Subcutaneous adipose tissue (tissue), 4 donors: ENCODE results near the gene NPDC1. TPM values are rescaled to one million over a fixed set of nuclear protein-coding genes. Genes with fewer than 3 reads are reported as not detected.

Experiments
- total RNA-seq, 4 donors: library from RNA; depleted of rRNA; stranded (reverse); fragments of >200 nt; gene quantifications; one replicate each; pipeline ENCODE4 v1.1.0, GENCODE V29; 2016
- TF ChIP-seq, protein P1 (sequence below): fragments of 450-650 bp; IDR thresholded peaks from one replicate; pipeline ENCODE4 v1.5.1; 2016; ENCODE audit warnings: low read depth, mild to moderate bottlenecking, control low read depth, antibody characterized with exemption, moderate library complexity

NPDC1 gene
- total RNA-seq, 4 donors from 2014 or later: 17.5 to 61.6 (median 29.8) TPM

DNA sequence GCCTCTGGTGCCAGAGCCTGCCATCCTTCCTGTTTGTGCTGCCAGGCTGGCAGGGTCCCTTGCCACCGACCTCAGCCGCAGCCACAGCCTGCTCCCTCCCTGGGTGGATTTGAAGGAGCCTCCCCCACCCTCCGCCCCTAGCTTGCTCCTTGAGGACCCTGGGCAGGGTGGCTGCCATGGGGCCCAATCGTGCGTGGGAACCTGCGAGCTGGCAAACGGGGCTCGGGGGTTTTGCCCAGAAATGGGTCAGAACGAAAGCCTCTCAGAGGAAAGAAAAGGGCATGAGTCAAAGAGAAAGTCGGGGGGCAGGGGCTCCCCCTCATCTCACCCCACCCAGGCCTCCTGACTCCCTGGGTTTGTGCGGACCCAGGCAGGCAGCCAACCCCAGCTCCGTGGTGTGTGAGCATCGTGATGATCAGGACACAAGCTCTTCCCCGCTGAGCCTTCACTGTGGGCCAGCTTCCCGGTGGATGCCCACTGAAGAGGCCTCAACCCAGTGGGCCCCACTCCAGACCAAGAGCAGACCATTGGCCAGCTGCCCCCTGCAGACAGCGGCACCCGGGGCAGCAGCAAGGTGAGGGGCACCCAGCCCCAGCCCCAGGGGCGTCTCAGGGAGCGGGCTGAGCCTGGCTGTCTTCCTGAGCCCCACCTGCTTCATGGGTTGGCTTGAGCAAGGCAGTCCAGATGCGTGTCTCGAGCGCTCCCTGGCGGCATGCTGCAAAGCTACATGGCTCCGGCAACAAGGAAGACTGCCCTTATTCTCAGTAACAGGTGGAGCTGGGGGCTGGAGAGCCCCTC is 11.1 kb downstream of the NPDC1 start:
- TF ChIP-seq, protein P1, sequence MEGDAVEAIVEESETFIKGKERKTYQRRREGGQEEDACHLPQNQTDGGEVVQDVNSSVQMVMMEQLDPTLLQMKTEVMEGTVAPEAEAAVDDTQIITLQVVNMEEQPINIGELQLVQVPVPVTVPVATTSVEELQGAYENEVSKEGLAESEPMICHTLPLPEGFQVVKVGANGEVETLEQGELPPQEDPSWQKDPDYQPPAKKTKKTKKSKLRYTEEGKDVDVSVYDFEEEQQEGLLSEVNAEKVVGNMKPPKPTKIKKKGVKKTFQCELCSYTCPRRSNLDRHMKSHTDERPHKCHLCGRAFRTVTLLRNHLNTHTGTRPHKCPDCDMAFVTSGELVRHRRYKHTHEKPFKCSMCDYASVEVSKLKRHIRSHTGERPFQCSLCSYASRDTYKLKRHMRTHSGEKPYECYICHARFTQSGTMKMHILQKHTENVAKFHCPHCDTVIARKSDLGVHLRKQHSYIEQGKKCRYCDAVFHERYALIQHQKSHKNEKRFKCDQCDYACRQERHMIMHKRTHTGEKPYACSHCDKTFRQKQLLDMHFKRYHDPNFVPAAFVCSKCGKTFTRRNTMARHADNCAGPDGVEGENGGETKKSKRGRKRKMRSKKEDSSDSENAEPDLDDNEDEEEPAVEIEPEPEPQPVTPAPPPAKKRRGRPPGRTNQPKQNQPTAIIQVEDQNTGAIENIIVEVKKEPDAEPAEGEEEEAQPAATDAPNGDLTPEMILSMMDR: no peak

DNA sequence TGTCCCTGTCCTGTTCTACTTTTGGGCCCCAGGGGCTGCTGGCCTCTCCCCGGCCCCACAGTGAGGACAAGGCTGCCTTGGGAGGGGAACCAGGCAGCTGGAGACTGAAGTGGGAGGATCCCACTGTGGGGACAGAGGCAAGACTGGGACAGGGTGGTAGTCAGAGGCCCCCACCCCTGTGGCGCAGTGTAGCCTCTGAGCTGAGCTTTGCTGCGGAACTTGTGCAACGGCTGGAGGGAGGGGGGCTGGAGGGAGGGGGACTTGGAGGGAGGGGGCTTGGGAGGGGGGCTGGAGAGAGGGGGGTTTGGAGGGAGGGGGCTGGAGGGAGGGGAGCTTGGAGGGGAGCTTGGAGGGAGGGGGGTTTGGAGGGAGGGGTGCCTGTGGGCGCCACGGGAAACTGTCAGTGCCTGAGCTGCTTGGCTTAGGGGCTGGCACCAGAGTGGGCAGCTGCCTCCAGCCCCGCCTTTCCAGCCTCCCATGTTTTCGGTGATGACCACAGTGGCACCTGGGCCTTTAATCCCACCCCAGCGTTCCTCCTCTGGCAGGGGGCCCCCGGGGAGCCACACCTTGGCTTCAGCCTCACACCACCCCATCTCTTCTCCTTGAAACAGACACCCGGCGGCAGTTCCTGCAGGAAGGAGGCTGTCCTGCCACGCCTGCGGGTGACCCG is 11.8 kb downstream of the NPDC1 start:
- TF ChIP-seq, protein P1: no peak

DNA sequence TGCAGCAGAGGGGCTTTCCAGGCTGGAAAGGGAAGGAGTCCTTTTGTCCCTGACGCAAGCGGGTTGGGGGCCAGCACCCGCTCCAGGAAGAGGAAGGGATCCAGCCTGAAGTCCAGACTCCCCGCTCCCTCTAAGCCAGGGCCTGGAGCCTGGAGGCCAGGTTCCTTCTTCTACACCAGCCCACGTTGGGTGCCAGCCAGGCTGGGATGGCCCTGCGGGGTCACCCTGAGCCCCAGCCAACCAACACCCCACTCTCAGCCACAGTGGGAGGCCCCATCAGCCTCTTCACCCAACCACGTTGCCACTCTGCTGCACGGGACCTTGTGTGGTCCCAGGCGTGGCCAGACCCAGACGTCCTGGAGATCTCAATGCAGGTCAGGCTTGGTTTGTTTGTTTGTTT is 13.1 kb downstream of the NPDC1 start:
- TF ChIP-seq, protein P1: no peak

DNA sequence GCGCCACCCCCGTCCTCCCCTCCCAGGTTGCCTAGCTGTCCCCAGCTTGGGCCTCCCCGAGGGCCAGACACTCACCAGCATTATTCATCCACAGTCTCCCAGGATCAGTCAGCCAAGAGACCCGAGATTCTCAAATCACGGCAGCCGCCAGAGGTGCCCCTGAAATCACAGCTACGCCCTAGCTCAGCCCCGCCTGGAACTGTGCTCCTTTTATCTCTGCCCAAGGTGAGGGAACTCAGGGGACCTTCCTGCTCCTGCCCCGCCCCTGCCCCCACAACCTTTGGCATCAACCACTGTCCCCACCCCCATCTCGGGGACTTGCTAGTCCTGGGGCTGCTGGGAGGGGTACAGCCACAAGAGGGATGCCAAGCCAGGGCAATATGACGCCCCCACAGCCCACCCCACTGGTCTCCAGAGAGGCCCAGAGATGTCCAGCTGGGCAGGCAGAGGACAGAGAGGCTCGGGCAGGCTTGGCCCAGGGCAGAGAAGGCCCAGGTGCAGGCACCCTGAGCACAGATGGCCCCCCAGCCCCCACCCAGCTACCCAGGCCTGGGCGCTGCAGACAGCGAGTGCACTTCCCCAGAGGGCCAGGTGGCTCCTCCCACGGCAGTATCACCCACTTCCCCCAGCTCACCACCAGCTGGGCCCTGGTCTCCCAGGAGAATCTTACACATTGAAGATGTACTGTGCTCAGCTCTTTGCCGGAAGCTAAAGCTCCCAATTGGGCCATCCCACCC is 13.9 kb downstream of the NPDC1 start, which contains the start of gene FUT7:
FUT7 (minus strand) TSS at position 185 of the 737 bp plus-strand sequence; CDS start at position 88, 97 bp downstream.
- TF ChIP-seq, protein P1: no peak

DNA sequence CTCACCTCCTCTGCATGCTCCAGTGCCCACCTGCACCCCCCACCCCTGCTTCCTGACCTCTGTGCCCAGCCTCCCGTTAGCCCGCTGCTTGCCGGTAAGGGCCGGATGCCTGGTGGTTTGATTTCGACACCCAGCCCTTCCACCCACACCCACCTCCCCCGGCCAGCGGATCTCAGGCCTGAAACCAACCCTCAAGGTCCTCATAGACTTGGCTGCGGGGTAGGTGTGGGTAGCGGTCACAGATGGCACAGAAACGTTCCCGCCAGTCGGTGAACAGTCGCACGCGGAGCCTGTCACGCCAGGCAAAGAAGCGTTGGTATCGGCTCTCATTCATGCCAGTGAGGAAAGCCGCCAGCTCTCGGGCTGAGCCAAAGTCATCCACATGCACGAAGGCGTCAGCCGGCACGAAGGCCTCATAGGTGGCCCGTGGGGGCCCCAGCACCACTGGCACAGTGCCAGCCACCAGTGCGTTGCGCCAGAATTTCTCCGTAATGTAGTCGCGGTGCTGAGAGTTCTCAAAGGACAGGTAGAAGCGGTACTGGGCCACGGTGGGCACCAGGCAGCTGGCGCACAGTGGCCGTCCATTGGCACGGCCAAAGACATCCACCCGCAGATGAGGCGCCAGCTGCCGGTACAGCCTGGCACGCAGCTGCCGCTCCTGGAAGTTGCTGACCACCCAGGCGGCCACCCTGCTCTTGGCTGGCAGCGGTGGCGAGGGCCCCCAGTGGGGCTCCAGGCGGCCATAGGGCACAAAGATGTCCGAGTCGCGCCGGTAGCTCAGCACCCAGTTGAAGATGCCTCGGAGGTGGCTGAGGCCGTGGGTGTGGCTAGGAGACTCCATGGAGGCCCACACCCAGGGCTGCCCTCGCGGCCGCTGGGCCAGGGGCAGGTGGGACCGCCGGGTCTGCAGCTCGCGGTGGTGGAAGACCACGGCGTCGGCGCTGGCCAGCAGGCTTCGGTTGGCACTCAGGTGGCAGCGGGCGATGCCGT is 15.1 kb downstream of the NPDC1 start:
- TF ChIP-seq, protein P1: no peak

DNA sequence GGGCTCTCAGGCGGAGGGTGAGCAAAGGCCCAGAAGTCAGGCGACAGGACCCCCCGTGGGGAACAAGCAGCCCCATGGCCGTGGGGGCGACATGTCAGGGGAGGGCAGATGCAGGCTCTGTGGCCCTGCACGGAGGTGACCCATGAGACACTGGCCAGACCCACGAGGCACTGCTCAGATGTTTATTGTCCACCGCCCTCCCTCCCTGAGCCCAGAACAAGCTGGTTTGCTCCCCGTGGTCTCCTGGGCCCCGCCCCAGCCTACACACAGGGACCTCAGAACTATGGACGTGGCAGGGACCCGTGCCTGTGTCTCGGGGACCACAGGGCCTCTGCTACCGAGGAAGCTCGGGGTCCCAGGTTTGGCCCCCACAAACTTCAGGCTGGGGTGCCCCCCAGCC is 16.0 kb downstream of the NPDC1 start:
- TF ChIP-seq, protein P1: no peak
